ENCODE data around the gene SLC25A13.

- no peak for TF ChIP-seq CTCF (conservative IDR thresholded peaks at IDR 0.05)
- TF ChIP-seq ZFX (IDR thresholded peaks at IDR 0.05) = no peak
Observed at GRCh38 chr7:96188591-96188991, 133.3 kb downstream of the SLC25A13 start.
